ENCODE measurements around the gene PITPNM3. TPM values are rescaled to one million over a fixed set of nuclear protein-coding genes. Genes with fewer than 3 reads are reported as not detected.

PITPNM3 gene
- total and polyA plus RNA-seq, 2 of the 8 experiments (the other 6 are each of a cell fraction or from before 2014, with no cell fraction given): 1.7 to 3.1 TPM

DNA sequence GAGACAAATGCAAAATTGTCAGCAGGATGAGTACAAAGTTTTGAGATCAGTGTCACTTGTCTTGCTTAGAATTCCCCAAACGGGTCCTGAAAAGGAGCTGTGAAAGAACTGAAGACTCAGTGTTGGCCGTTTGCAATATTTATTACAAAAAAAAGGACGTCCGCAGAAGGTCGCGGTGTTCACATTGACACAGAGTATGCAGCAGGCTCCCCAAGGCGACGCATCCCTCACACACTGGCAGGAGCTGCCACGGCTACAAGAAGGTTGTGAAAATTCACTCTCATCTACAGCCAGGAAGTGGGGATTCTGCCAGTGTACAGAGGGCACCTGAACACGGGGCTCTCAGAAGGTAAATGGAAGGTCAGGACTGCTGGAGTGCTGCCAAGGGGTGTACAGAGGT lies 147.6 kb downstream of the PITPNM3 start:
- DNase-seq (ENCODE audit: low read depth in 1 of 2, low spot score in 2 of 2) (no peak), FAIRE-seq (no peak)
- H2AK5ac ChIP-seq (ENCODE audit: low read depth, low read length): no peak overlapping the region
- no peaks in the 10 kb centered on the region for H4K20me1 ChIP-seq (replicated peaks in 1 of 2; ENCODE audit: control insufficient read depth in 1 of 2, insufficient read depth in 2 of 2, low read length in 2 of 2)
- H3K27me3 ChIP-seq (replicated peaks in 1 of 4; ENCODE audit: control insufficient read depth in 3 of 4, extremely low read depth in 1 of 4, insufficient read depth in 3 of 4, low read length in 3 of 4): no peaks in the 10 kb centered on the region; a peak in 1 of 7 replicates
- no peak overlapping the region for H2BK5ac ChIP-seq (ENCODE audit: low read depth, low read length)
- WGBS, 2 experiments (ENCODE audit: extremely low coverage in 1 of 2, insufficient coverage in 1 of 2, insufficient read length in 1 of 2, insufficient replicate concordance in 2 of 2, low coverage in 1 of 2, low lambda C conversion rate in 2 of 2, missing lambda C conversion rate in 1 of 2): 91% methylated on average over 10 of the region's 10 CpGs; no CpG with 5 or more reads in 1 of the 2 experiments
- H2BK15ac ChIP-seq (ENCODE audit: low read length): no peak overlapping the region
- no peak overlapping the region for H3K9ac ChIP-seq (replicated peaks in 1 of 4; ENCODE audit: extremely low read depth in 1 of 4, low read depth in 3 of 4, low read length in 3 of 4)
- no peak overlapping the region for H2BK12ac ChIP-seq (ENCODE audit: low read depth, low read length)
- H3K36me3 ChIP-seq (ENCODE audit: control insufficient read depth in 2 of 4, insufficient read depth in 4 of 4, low read length in 3 of 4): no peaks in the 10 kb centered on the region
- no peak overlapping the region for H3K56ac ChIP-seq (replicated peaks; ENCODE audit: insufficient read length, low read depth, low read length)
- no peaks in the 10 kb centered on the region for H3K79me1 ChIP-seq (ENCODE audit: low read depth, low read length)
- no peak overlapping the region for H3K27ac ChIP-seq (ENCODE audit: low read depth, low read length)
- no peak overlapping the region for H3K4me3 ChIP-seq (ENCODE audit: extremely low read depth in 1 of 4, insufficient read depth in 2 of 4, low read depth in 3 of 4, low read length in 4 of 4)
- no peak overlapping the region for H4K8ac ChIP-seq (ENCODE audit: extremely low read depth, insufficient read depth, low read length)
- no peak overlapping the region for H3K18ac ChIP-seq (ENCODE audit: extremely low read depth, low read length)
- H2BK120ac ChIP-seq (replicated peaks; ENCODE audit: low read depth, low read length): no peak overlapping the region
- H3K4me2 ChIP-seq (ENCODE audit: insufficient read depth in 1 of 2, low read depth in 2 of 2, low read length in 2 of 2): no peak overlapping the region
- H3K4ac ChIP-seq (replicated peaks; ENCODE audit: insufficient read length, low read depth, low read length): no peak overlapping the region
- H3K9me3 ChIP-seq (ENCODE audit: insufficient read depth in 2 of 2, low read depth in 1 of 2, low read length in 1 of 2): no peaks in the 10 kb centered on the region
- CTCF ChIA-PET (ENCODE audit: partially characterized antibody): interaction anchor here (0.6 to 1.5 kb wide), 5 partner anchors 8 to 820 kb away, joined by 3 to 6 read pairs (median 3); no protein-coding TSS in a partner anchor
- no peak overlapping the region for H4K5ac ChIP-seq (ENCODE audit: insufficient read length, low read depth, low read length)
- POLR2A ChIA-PET (ENCODE audit: partially characterized antibody): no interaction called here
- H3K23ac ChIP-seq (ENCODE audit: insufficient read length): no peak overlapping the region
- no peak overlapping the region for H3K14ac ChIP-seq (ENCODE audit: insufficient read length)
- no peak overlapping the region for H4K91ac ChIP-seq (replicated peaks; ENCODE audit: insufficient read length, low read length)
- H3K4me1 ChIP-seq (replicated peaks in 1 of 4; ENCODE audit: control insufficient read depth in 3 of 4, insufficient read depth in 4 of 4, low read length in 3 of 4): no peaks in the 10 kb centered on the region
- H2AFZ ChIP-seq (ENCODE audit: low read length): no peak overlapping the region
- no peak overlapping the region for H2BK20ac ChIP-seq (ENCODE audit: low read length)
- no peaks in the 10 kb centered on the region for H3K79me2 ChIP-seq (ENCODE audit: control insufficient read depth in 1 of 2, insufficient read depth in 2 of 2, low read length in 2 of 2)
- no peaks in the 10 kb centered on the region for H3K23me2 ChIP-seq (ENCODE audit: low read depth, low read length)
- no peak for TF ChIP-seq YY1 (IDR thresholded peaks at IDR 0.05; ENCODE audit: low read depth, low read length)
- TF ChIP-seq SIN3A (conservative IDR thresholded peaks at IDR 0.05 in 1 of 2, IDR thresholded peaks at IDR 0.05 in 1 of 2; ENCODE audit: low read depth in 1 of 2, low read length in 2 of 2): no peak
- TF ChIP-seq CBX5 (IDR thresholded peaks at IDR 0.05; ENCODE audit: low read depth, low read length): no peak
- no peak for TF ChIP-seq HDAC6 (IDR thresholded peaks at IDR 0.05; ENCODE audit: low read depth, low read length)
- no peak for TF ChIP-seq SIX5 (IDR thresholded peaks at IDR 0.05; ENCODE audit: low read depth, low read length)
- TF ChIP-seq, protein P1, sequence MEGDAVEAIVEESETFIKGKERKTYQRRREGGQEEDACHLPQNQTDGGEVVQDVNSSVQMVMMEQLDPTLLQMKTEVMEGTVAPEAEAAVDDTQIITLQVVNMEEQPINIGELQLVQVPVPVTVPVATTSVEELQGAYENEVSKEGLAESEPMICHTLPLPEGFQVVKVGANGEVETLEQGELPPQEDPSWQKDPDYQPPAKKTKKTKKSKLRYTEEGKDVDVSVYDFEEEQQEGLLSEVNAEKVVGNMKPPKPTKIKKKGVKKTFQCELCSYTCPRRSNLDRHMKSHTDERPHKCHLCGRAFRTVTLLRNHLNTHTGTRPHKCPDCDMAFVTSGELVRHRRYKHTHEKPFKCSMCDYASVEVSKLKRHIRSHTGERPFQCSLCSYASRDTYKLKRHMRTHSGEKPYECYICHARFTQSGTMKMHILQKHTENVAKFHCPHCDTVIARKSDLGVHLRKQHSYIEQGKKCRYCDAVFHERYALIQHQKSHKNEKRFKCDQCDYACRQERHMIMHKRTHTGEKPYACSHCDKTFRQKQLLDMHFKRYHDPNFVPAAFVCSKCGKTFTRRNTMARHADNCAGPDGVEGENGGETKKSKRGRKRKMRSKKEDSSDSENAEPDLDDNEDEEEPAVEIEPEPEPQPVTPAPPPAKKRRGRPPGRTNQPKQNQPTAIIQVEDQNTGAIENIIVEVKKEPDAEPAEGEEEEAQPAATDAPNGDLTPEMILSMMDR (IDR thresholded peaks at IDR 0.05; ENCODE audit: control extremely low read depth in 1 of 3, insufficient read depth in 1 of 3, low read depth in 1 of 3, low read length in 3 of 3): no peak
- TF ChIP-seq CTBP2 (IDR thresholded peaks at IDR 0.05; ENCODE audit: borderline replicate concordance, insufficient read depth, insufficient read length, low read length): no peak
- no peak for TF ChIP-seq SP4 (IDR thresholded peaks at IDR 0.05; ENCODE audit: low read length)
- no peak for TF ChIP-seq GABPA (IDR thresholded peaks at IDR 0.05; ENCODE audit: borderline replicate concordance, insufficient read depth, low read length)
- TF ChIP-seq EZH2 (IDR thresholded peaks at IDR 0.05; ENCODE audit: low read depth, low read length, severe bottlenecking): no peak
- TF ChIP-seq RFX5 (IDR thresholded peaks at IDR 0.05; ENCODE audit: borderline replicate concordance, low read depth, low read length): no peak
- TF ChIP-seq JUN (IDR thresholded peaks at IDR 0.05; ENCODE audit: low read depth, low read length): no peak
